Activated T-helper 9 cell treated with anti-CD3 and anti-CD28 coated beads, Interleukin-2, amount 50 U/mL, for 16 hours (primary cell): Measurements from ENCODE around the gene RETREG3.
A peak's percentile ranks its signal among the peaks of the same experiment; 100 is the strongest.

Experiments used
- DNase-seq: peaks from one replicate; pipeline ENCODE4 v3.0.0-alpha.2; 2020; ENCODE audit warnings: low read depth

RETREG3 gene

GRCh38 chr17:42531455-42532354 lies 77.5 kb downstream of the RETREG3 start:
- peak; percentile 44 for DNase-seq

GRCh38 chr17:42530952-42531454 lies 78.2 kb downstream of the RETREG3 start:
- no peak for DNase-seq
